ENCODE measurements around the gene TRDMT1.

DNA sequence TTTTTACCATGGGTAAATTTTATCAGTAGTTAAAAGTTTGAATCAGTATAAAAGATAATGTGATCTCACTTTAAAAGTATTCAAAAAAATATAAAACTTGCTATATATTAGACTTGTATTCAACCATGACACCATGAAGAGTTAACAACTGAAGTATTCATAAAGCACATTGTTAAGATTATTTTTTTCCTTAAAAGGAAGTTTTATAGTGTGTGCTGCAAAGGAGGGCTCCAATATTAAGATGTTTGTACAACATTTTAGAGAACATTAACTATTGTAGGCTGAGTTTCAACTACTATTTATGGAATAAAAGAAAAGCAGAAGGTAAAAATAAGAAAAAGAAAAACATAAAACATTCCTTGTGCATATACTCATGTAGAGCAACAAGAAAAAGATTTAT is 47.4 kb downstream of the TRDMT1 start:
- TF ChIP-seq, protein P1, sequence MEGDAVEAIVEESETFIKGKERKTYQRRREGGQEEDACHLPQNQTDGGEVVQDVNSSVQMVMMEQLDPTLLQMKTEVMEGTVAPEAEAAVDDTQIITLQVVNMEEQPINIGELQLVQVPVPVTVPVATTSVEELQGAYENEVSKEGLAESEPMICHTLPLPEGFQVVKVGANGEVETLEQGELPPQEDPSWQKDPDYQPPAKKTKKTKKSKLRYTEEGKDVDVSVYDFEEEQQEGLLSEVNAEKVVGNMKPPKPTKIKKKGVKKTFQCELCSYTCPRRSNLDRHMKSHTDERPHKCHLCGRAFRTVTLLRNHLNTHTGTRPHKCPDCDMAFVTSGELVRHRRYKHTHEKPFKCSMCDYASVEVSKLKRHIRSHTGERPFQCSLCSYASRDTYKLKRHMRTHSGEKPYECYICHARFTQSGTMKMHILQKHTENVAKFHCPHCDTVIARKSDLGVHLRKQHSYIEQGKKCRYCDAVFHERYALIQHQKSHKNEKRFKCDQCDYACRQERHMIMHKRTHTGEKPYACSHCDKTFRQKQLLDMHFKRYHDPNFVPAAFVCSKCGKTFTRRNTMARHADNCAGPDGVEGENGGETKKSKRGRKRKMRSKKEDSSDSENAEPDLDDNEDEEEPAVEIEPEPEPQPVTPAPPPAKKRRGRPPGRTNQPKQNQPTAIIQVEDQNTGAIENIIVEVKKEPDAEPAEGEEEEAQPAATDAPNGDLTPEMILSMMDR (IDR thresholded peaks at IDR 0.05; ENCODE audit: insufficient read depth, low read depth, low read length), result no peak
- TF ChIP-seq EZH2 (IDR thresholded peaks at IDR 0.05; ENCODE audit: insufficient read depth, low read length), result no peak
